Liver (tissue), 2 donors: ENCODE data around the gene EEIG1.

ENCODE experiments used
- MAX ChIP-seq: IDR thresholded peaks from 2 replicates; pipeline ENCODE4 v1.6.1; 2016; ENCODE audit warnings: antibody characterized with exemption
- TF ChIP-seq, protein P1 (sequence below): fragments of 150-350 bp; IDR thresholded peaks from 2 replicates; pipeline ENCODE4 v1.5.1; 2017; ENCODE audit warnings: improper control_type of control experiment, low read depth, low read length; ENCODE audit not compliant: missing input control
- donor health status: healthy.

DNA sequence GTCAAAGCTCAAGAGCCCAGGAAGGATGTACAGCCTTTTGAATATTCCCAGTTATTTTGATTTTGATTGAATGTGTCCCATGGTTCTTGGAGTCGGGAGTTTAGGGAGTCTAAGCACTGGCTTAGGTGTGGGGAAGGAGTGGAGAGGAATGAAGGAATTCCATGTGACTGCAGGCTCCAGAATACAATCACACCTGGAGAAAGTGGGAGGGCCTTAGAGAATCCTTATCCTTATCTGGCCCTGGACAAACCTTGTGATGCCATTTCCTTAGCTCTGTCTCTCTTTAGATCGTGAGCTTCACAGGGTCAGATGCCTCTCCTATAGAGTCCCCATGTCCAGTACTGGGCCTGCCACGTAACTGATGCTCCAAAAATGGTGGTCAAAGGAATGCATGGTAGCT is 4.2 kb upstream of the EEIG1 start:
- TF ChIP-seq, protein P1, sequence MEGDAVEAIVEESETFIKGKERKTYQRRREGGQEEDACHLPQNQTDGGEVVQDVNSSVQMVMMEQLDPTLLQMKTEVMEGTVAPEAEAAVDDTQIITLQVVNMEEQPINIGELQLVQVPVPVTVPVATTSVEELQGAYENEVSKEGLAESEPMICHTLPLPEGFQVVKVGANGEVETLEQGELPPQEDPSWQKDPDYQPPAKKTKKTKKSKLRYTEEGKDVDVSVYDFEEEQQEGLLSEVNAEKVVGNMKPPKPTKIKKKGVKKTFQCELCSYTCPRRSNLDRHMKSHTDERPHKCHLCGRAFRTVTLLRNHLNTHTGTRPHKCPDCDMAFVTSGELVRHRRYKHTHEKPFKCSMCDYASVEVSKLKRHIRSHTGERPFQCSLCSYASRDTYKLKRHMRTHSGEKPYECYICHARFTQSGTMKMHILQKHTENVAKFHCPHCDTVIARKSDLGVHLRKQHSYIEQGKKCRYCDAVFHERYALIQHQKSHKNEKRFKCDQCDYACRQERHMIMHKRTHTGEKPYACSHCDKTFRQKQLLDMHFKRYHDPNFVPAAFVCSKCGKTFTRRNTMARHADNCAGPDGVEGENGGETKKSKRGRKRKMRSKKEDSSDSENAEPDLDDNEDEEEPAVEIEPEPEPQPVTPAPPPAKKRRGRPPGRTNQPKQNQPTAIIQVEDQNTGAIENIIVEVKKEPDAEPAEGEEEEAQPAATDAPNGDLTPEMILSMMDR = no peak
- TF ChIP-seq MAX = no peak
